Measurements from ENCODE around the gene PDE10A.

GRCh38 chr6:165446331-165446730, 216.7 kb downstream of the PDE10A start:
- no peak for TF ChIP-seq CTCF (IDR thresholded peaks at IDR 0.05)
- TF ChIP-seq POLR2A (IDR thresholded peaks at IDR 0.05): no peak
- TF ChIP-seq EP300 (IDR thresholded peaks at IDR 0.05): no peak
- TF ChIP-seq POLR2AphosphoS5 (IDR thresholded peaks at IDR 0.05): no peak
